ENCODE measurements around the gene MON2.

Gene MON2

DNA sequence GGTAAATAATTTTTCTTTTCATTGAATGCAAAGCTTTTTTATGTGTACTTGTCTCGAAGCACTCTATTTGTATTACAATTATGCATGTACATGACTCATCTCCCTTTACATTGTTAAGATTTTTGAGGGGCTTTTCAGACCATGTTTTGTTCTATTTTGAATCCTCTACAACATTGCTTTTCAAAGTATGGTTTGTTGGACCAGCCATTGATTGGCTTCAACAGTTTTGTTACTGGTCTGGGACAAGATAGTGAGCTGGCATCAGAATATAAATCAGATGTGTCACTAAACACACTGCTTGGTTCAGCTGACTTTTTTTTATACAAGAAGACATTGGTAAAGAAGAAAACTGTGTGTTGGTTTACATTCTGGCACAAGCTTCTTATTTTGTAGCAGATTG lies 122.3 kb downstream of the MON2 start:
- ATAC-seq (replicated peaks) = no peak
- H3K27ac Mint-ChIP-seq = no peak overlapping the region
- H3K9me3 Mint-ChIP-seq = no peaks in the 10 kb centered on the region
- peaks cover 38% of the 10 kb centered on the region for H3K36me3 Mint-ChIP-seq (ENCODE audit: insufficient read depth)
- H3K27me3 Mint-ChIP-seq = no peaks in the 10 kb centered on the region
- H3K4me3 Mint-ChIP-seq = no peak overlapping the region
- DNase-seq = no peak
- H3K4me1 Mint-ChIP-seq (ENCODE audit: low read depth in 2 of 2) = no peaks in the 10 kb centered on the region

GRCh38 chr12:62597253-62597652 lies 130.6 kb downstream of the MON2 start:
- ATAC-seq (replicated peaks) = no peak
- H3K9me3 Mint-ChIP-seq = no peaks in the 10 kb centered on the region

GRCh38 chr12:62598846-62599245 lies 132.2 kb downstream of the MON2 start:
- Mint-ChIP-seq H3K4me1 (ENCODE audit: low read depth in 2 of 2) (peaks cover 2 to 8% of the 10 kb centered on the region in 2 donors), H3K27me3 (no peaks in the 10 kb centered on the region), H3K36me3 (ENCODE audit: insufficient read depth) (peaks cover 25% of the 10 kb centered on the region), H3K9me3 (no peaks in the 10 kb centered on the region), H3K27ac (no peak overlapping the region), H3K4me3 (no peak overlapping the region)
- ATAC-seq (replicated peaks) (no peak), DNase-seq (no peak)

More at GRCh38 chr12:62597253-62597652, 130.6 kb downstream of the MON2 start:
- Mint-ChIP-seq H3K36me3 (ENCODE audit: insufficient read depth) (peaks cover 9% of the 10 kb centered on the region), H3K27me3 (no peaks in the 10 kb centered on the region), H3K4me1 (ENCODE audit: low read depth in 2 of 2) (no peaks in the 10 kb centered on the region), H3K4me3 (no peak overlapping the region), H3K27ac (no peak overlapping the region)
- DNase-seq = no peak

GRCh38 chr12:62599854-62600437 lies 133.3 kb downstream of the MON2 start:
- DNase-seq (no peak), ATAC-seq (replicated peaks) (no peak)
- H3K4me3 Mint-ChIP-seq = no peak overlapping the region
- no peaks in the 10 kb centered on the region for H3K27me3 Mint-ChIP-seq
- no peaks in the 10 kb centered on the region for H3K9me3 Mint-ChIP-seq
- peaks cover 12 to 16% of the 10 kb centered on the region in 2 donors for H3K4me1 Mint-ChIP-seq (ENCODE audit: low read depth in 2 of 2)
- peak overlapping the region in 1 of 2 donors; percentile 26 for H3K27ac Mint-ChIP-seq
- peaks cover 33% of the 10 kb centered on the region for H3K36me3 Mint-ChIP-seq (ENCODE audit: insufficient read depth)

GRCh38 chr12:62601765-62602164 lies 135.1 kb downstream of the MON2 start:
- DNase-seq (no peak), ATAC-seq (replicated peaks) (no peak)
- peaks cover 28 to 30% of the 10 kb centered on the region in 2 donors for H3K4me1 Mint-ChIP-seq (ENCODE audit: low read depth in 2 of 2)
- no peaks in the 10 kb centered on the region for H3K27me3 Mint-ChIP-seq
- peak overlapping the region; percentile 100 for H3K27ac Mint-ChIP-seq
- H3K4me3 Mint-ChIP-seq = peak overlapping the region; percentile 94 to 98
- H3K36me3 Mint-ChIP-seq (ENCODE audit: insufficient read depth) = peaks cover 36% of the 10 kb centered on the region
- H3K9me3 Mint-ChIP-seq = no peaks in the 10 kb centered on the region

DNA sequence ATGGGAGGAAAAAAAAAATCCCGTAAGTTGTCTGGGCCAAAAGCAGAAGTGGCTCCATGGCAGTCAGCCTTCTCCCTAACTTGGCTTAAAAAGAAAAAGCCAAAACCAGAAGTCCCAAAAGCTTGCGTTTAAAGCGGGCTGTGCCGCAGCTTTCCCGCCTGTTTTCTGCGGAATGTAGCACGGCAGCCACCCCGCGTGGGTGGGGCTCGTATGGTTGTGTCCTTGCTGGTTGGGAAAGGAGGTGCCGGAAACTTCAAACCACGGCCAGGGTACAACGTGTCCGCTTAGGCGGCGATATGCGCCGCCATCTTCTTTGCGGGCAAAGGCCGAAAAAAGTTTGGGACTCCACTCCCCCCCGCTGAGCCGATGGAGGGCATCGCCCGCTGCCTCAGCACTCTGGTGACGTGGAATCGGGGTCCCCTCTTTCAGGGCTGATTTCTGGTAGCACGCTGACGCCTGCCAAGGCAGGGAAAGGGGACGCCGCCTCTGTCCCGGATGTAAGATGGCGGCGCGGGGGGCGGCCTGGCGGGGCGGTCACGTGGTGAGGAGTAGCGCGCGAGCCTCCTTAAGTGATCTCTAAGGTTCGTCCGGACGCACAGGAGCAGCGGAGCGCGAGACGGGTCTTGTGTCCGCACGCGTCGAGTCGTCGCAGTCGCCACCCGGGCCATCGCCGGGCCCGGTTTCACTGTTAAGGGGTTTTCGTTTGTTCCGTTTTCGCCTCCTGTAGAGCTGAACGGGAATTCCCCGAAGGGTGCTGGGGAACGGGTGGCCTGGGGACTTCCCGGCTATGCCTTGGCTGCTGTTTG lies 135.8 kb downstream of the MON2 start:
- DNase-seq = peak; percentile 81 to 88 (median 81)
- Mint-ChIP-seq H3K9me3 (no peaks in the 10 kb centered on the region), H3K4me3 (peak overlapping the region; percentile 94 to 98), H3K4me1 (ENCODE audit: low read depth in 2 of 2) (peaks cover 30 to 32% of the 10 kb centered on the region in 2 donors), H3K36me3 (ENCODE audit: insufficient read depth) (peaks cover 36% of the 10 kb centered on the region), H3K27ac (peak overlapping the region; percentile 100), H3K27me3 (no peaks in the 10 kb centered on the region)
- ATAC-seq (replicated peaks) = peak; percentile 70

GRCh38 chr12:62603061-62603810 lies 136.6 kb downstream of the MON2 start:
- peaks cover 30 to 32% of the 10 kb centered on the region in 2 donors for H3K4me1 Mint-ChIP-seq (ENCODE audit: low read depth in 2 of 2)
- peaks cover 36% of the 10 kb centered on the region for H3K36me3 Mint-ChIP-seq (ENCODE audit: insufficient read depth)
- H3K4me3 Mint-ChIP-seq = peak overlapping the region; percentile 94 to 98
- peak; percentile 73 to 78 (median 78) for DNase-seq
- H3K27ac Mint-ChIP-seq = peak overlapping the region; percentile 100
- no peaks in the 10 kb centered on the region for H3K27me3 Mint-ChIP-seq
- H3K9me3 Mint-ChIP-seq = no peaks in the 10 kb centered on the region
- ATAC-seq (replicated peaks) = peak; percentile 61

GRCh38 chr12:62603811-62604098 lies 137.1 kb downstream of the MON2 start:
- H3K27me3 Mint-ChIP-seq = no peaks in the 10 kb centered on the region

GRCh38 chr12:62604373-62604772 lies 137.7 kb downstream of the MON2 start:
- H3K36me3 Mint-ChIP-seq (ENCODE audit: insufficient read depth) = peaks cover 36% of the 10 kb centered on the region
- DNase-seq (no peak), ATAC-seq (replicated peaks) (no peak)
- peaks cover 30 to 32% of the 10 kb centered on the region in 2 donors for H3K4me1 Mint-ChIP-seq (ENCODE audit: low read depth in 2 of 2)
- H3K27ac Mint-ChIP-seq = peak overlapping the region; percentile 100
- peak overlapping the region; percentile 94 to 98 for H3K4me3 Mint-ChIP-seq
- H3K9me3 Mint-ChIP-seq = no peaks in the 10 kb centered on the region
- H3K27me3 Mint-ChIP-seq = no peaks in the 10 kb centered on the region

More at GRCh38 chr12:62603811-62604098, 137.1 kb downstream of the MON2 start:
- H3K36me3 Mint-ChIP-seq (ENCODE audit: insufficient read depth) = peaks cover 36% of the 10 kb centered on the region
- peak overlapping the region; percentile 94 to 98 for H3K4me3 Mint-ChIP-seq
- peaks cover 30 to 32% of the 10 kb centered on the region in 2 donors for H3K4me1 Mint-ChIP-seq (ENCODE audit: low read depth in 2 of 2)
- DNase-seq (no peak), ATAC-seq (replicated peaks) (no peak)
- H3K9me3 Mint-ChIP-seq = no peaks in the 10 kb centered on the region
- peak overlapping the region; percentile 100 for H3K27ac Mint-ChIP-seq

- Mint-ChIP-seq H3K4me1 (ENCODE audit: low read depth in 2 of 2) (peaks cover 30 to 32% of the 10 kb centered on the region in 2 donors), H3K4me3 (peak overlapping the region; percentile 94 to 98), H3K27ac (peak overlapping the region; percentile 100), H3K9me3 (no peaks in the 10 kb centered on the region), H3K36me3 (ENCODE audit: insufficient read depth) (peaks cover 36% of the 10 kb centered on the region), H3K27me3 (no peaks in the 10 kb centered on the region)
- DNase-seq (no peak), ATAC-seq (replicated peaks) (no peak)
These were observed 138.2 kb downstream of the MON2 start for GRCh38 chr12:62604871-62605270.

- ATAC-seq (replicated peaks) (no peak), DNase-seq (no peak)
- Mint-ChIP-seq H3K4me1 (ENCODE audit: low read depth in 2 of 2) (peaks cover 30 to 37% of the 10 kb centered on the region in 2 donors), H3K4me3 (no peak overlapping the region), H3K27me3 (no peaks in the 10 kb centered on the region), H3K9me3 (no peaks in the 10 kb centered on the region), H3K36me3 (ENCODE audit: insufficient read depth) (peaks cover 36% of the 10 kb centered on the region), H3K27ac (peak overlapping the region; percentile 32 to 44)
These were observed 139.4 kb downstream of the MON2 start for GRCh38 chr12:62605981-62606380.

DNA sequence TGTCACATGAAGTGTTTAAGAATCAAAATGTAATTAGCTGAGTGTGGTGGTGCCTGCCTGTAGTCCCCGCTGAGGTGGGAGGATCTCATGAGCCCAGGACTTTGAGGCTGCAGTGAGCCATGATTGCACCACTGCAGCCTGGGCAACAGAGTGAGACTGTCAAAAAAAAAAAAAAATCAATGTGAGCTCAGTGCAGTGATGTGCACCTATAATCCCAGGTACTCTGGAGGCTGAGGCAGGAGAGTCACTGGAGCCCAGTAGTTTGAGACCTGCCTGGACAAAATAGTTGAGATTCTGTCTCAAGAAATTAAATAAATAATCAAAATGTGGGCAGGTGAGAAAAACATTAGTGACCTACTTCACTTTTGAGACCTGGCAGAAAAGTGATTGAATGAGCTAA lies 140.0 kb downstream of the MON2 start:
- no peak for DNase-seq
- H3K9me3 Mint-ChIP-seq = no peaks in the 10 kb centered on the region
- peaks cover 30 to 37% of the 10 kb centered on the region in 2 donors for H3K4me1 Mint-ChIP-seq (ENCODE audit: low read depth in 2 of 2)
- no peak for ATAC-seq (replicated peaks)
- no peaks in the 10 kb centered on the region for H3K27me3 Mint-ChIP-seq
- peak overlapping the region in 1 of 2 donors; percentile 32 for H3K27ac Mint-ChIP-seq
- H3K4me3 Mint-ChIP-seq = no peak overlapping the region
- H3K36me3 Mint-ChIP-seq (ENCODE audit: insufficient read depth) = peaks cover 32% of the 10 kb centered on the region

DNA sequence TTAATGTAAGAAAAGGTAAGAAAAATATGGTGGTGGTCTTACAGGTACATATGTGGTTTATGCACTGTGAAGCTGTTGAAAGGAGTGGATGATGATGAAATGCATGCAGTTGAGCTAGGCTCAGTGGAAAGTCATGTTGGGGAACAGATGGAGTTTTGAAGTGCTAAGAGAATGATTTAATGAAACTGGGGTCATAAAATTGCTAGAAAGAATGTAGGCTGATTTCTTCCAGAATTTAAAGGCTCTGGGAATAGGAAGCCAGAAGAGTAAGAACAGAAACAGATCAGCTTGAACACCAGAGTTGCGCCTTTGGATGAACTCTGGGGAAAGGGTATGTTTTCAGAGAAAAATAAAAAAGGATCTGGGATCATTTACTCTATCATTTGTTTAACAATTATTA lies 146.5 kb downstream of the MON2 start:
- Mint-ChIP-seq H3K36me3 (ENCODE audit: insufficient read depth) (no peaks in the 10 kb centered on the region), H3K4me1 (ENCODE audit: low read depth in 2 of 2) (peaks cover 0 to 4% of the 10 kb centered on the region in 2 donors), H3K9me3 (no peaks in the 10 kb centered on the region), H3K27ac (no peak overlapping the region), H3K4me3 (no peak overlapping the region), H3K27me3 (no peaks in the 10 kb centered on the region)
- DNase-seq (no peak), ATAC-seq (replicated peaks) (no peak)
